ENCODE results near the gene CHRNA3.

Gene CHRNA3

GRCh38 chr15:78619022-78619950 is 1.5 kb downstream of the CHRNA3 start:
- intact Hi-C loops (cut with DNase I; ENCODE audit: low total_unique reads), result loop anchor here (5.0 kb wide), 2 partner anchors 133 to 563 kb away; no protein-coding TSS in a partner anchor
- Histone ChIP-seq H3K27ac (no peak overlapping the region), H3K4me1 (peaks cover 0 to 24% (median 18%) of the 10 kb centered on the region in 4 donors), H3K4me3 (no peak overlapping the region), H3K27me3 (peaks cover 0 to 56% of the 10 kb centered on the region in 2 donors), H3K9me3 (no peaks in the 10 kb centered on the region), H3K36me3 (no peaks in the 10 kb centered on the region)
- no peak for TF ChIP-seq CTCF (IDR thresholded peaks at IDR 0.05)
- DNase-seq, result peak in 1 of 2 donors; percentile 48

- Histone ChIP-seq H3K4me3 (no peak overlapping the region), H3K27me3 (peaks cover 0 to 50% of the 10 kb centered on the region in 2 donors), H3K4me1 (peaks cover 0 to 24% (median 18%) of the 10 kb centered on the region in 4 donors), H3K36me3 (no peaks in the 10 kb centered on the region), H3K9me3 (no peaks in the 10 kb centered on the region), H3K27ac (no peak overlapping the region)
- DNase-seq, result peak; percentile 88 to 90
- intact Hi-C loops (cut with DNase I; ENCODE audit: low total_unique reads), result loop anchor here (5.0 kb wide), 2 partner anchors 134 to 564 kb away; no protein-coding TSS in a partner anchor
- TF ChIP-seq CTCF (IDR thresholded peaks at IDR 0.05), result peak; percentile 87 to 88
These were observed 2.3 kb downstream of the CHRNA3 start for GRCh38 chr15:78618490-78618934.

DNA sequence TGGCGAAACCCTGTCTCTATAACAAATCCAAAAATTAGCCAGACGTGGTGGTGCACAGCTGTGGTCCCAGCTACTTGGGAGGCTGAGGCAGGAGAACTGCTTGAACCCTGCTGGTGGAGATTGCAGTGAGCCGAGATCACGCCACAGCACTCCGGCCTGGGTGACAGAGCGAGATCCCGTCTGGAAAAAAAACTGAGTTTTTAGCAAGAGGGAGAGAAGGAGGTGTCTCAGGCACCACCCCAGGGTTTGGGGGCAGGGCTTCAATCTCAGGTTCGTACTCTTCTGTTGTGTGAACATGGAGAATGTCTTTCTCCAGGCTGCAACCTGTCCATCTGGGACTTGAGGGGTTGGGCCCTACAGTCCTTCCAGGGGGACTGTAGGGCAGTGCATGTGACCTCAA is 2.7 kb downstream of the CHRNA3 start:
- Histone ChIP-seq H3K4me1 (peaks cover 0 to 24% (median 18%) of the 10 kb centered on the region in 4 donors), H3K4me3 (no peak overlapping the region), H3K9me3 (no peaks in the 10 kb centered on the region), H3K36me3 (no peaks in the 10 kb centered on the region), H3K27me3 (peaks cover 0 to 46% of the 10 kb centered on the region in 2 donors), H3K27ac (no peak overlapping the region)
- intact Hi-C loops (cut with DNase I; ENCODE audit: low total_unique reads), result loop anchor here (5.0 kb wide), 2 partner anchors 134 to 564 kb away; no protein-coding TSS in a partner anchor
- DNase-seq, result no peak
- no peak for TF ChIP-seq CTCF (IDR thresholded peaks at IDR 0.05)

DNA sequence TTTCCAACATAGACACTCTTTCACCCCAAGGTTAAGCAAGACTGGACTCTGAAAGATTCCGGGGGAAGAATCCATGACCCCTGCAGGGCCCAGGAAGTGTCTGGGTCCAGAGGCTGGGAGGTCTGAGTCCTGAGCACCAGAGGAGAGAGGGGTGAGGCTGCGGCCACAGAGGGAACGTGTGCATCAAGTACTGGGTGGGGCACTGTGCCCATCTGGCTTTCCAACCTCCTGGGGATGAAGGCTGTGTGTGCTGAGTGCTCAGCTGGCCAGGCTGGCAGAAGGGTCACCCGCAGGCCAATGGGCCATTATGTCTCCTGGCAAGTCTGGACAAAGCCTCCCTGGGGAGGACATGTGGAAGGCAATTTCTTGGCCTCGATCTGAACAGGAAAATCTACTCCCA is 3.3 kb downstream of the CHRNA3 start:
- intact Hi-C loops (cut with DNase I; ENCODE audit: low total_unique reads), result loop anchor here (5.0 kb wide), 2 partner anchors 135 to 565 kb away; no protein-coding TSS in a partner anchor
- no peak for TF ChIP-seq CTCF (IDR thresholded peaks at IDR 0.05)
- no peaks in the 10 kb centered on the region for H3K36me3 ChIP-seq
- no peaks in the 10 kb centered on the region for H3K9me3 ChIP-seq
- no peak overlapping the region for H3K4me3 ChIP-seq
- H3K4me1 ChIP-seq, result peaks cover 0 to 24% (median 18%) of the 10 kb centered on the region in 4 donors
- peaks cover 0 to 44% of the 10 kb centered on the region in 2 donors for H3K27me3 ChIP-seq
- peak in 1 of 2 donors; percentile 51 for DNase-seq
- H3K27ac ChIP-seq, result no peak overlapping the region

GRCh38 chr15:78617076-78617475 is 3.7 kb downstream of the CHRNA3 start:
- DNase-seq, result peak in 1 of 2 donors; percentile 33
- Histone ChIP-seq H3K9me3 (no peaks in the 10 kb centered on the region), H3K27ac (no peak overlapping the region), H3K36me3 (no peaks in the 10 kb centered on the region), H3K4me3 (no peak overlapping the region), H3K27me3 (peaks cover 0 to 39% of the 10 kb centered on the region in 2 donors), H3K4me1 (peaks cover 0 to 24% (median 18%) of the 10 kb centered on the region in 4 donors)
- no peak for TF ChIP-seq CTCF (IDR thresholded peaks at IDR 0.05)
- intact Hi-C loops (cut with DNase I; ENCODE audit: low total_unique reads), result loop anchor here (5.0 kb wide), 2 partner anchors 135 to 565 kb away; no protein-coding TSS in a partner anchor

Data from tibial artery (tissue), 4 donors.